Endothelial cell of umbilical vein (primary cell): Measurements from ENCODE around the gene LGMN.

ENCODE experiments used
- CTCF ChIP-seq, 2 donors: IDR thresholded peaks; 1 replicate in 1 of 2; 2 replicates in 1 of 2; pipeline ENCODE4 v1.5.1; 2011; ENCODE audit warnings: low read length in 2 of 2, mild to moderate bottlenecking in 2 of 2, moderate library complexity in 2 of 2, control low read depth in 1 of 2, inconsistent platforms in 1 of 2, low read depth in 1 of 2; ENCODE audit not compliant: insufficient read depth in 1 of 2; ENCODE audit errors: extremely low read depth in 1 of 2
- EZH2 ChIP-seq: IDR thresholded peaks from 2 replicates; pipeline ENCODE4 v1.6.1; 2012; ENCODE audit warnings: borderline replicate concordance, low read depth, mild to moderate bottlenecking, moderate library complexity, low read length, inconsistent platforms; ENCODE audit not compliant: severe bottlenecking
- POLR2A ChIP-seq: IDR thresholded peaks from 2 replicates; pipeline ENCODE4 v1.6.1; 2012; ENCODE audit warnings: low read depth, mild to moderate bottlenecking, control low read depth, low read length

DNA sequence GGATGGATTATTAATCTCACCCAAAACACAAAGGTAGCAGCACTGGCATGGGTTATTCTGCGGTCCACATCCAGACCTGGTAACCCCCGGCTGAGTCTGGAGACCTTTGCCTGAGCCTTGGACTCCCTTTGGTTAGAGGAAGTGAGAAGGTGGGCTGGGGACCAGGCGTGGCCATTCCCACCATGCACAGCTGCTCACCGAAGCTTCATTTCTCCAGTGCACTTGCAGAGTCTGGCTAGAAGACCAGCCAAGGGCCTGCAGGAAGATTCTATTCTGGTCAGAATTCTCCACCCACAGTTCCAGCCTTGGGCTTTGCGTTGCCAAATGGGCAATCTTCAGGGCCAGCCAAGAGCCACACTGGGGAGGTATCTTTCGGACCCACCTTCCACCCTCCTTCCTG, 73.0 kb downstream of the LGMN start:
- TF ChIP-seq CTCF (IDR thresholded peaks at IDR 0.05; ENCODE audit: extremely low read depth in 1 of 2, insufficient read depth in 1 of 2, low read depth in 1 of 2, low read length in 2 of 2): no peak
- no peak for TF ChIP-seq EZH2
- no peak for TF ChIP-seq POLR2A
